Measurements from ENCODE around the gene FGFR2.
"Not testable (repeated sequence)": the region's sequence is repeated elsewhere in the genome, so short reads cannot be mapped to it uniquely, and the experiment has no call there.

Gene FGFR2

DNA sequence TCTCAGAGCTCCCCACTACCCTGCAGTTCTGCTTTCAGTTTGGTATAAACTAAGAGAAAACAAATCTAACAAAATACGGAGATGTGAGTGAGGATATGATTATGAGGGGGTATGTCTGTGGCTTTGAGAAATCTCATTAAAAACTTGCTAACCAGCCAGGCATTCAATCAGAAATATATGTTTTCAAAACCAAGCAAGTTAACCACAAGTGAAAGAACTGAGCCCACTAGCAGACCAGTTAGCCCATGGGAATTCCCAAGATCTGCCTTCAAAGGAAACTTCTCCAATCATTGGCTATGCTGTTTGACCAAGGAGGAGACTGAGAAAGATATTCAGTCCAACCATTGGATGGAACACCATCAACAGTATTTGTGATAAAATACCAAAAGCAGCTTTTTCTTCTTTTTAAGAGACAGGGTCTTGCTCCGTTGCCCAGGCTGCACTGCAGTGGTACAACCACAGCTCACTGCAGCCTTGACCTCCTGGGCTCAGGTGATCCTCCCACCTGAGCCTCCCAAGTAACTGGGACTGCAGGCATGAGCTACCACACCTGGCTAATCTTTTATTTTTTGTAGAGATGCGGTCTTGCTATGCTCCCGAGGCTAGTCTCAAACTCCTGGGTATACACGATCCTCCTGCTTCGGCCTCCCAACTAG lies 41.2 kb downstream of the FGFR2 start:
- Histone ChIP-seq H3K27me3 (replicated peaks; ENCODE audit: control insufficient read depth, insufficient read depth, low read length, poor library complexity, severe bottlenecking) (no peaks in the 10 kb centered on the region), H3K4me1 (ENCODE audit: control insufficient read depth, insufficient read depth, low read length, poor library complexity, severe bottlenecking) (no peaks in the 10 kb centered on the region)
- DNase-seq: no peak

DNA sequence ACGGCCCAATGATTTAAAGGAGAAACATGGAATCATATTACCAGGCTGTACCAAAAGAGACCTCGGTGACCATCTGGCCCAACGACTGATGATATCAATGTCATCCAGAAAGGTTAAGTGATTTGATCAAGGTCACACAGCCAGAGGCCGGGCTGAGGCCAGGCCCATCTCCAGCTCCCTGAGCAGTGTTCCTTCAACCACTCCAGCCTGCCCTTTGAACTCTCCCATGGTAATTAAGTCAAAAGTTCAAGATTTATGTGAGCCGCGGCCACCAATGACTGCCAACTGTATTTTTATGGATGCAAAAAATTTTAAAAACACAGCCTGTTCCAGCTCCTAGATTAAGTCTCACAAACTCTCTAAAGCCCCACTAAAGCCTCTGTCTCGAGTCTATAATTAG lies 41.8 kb downstream of the FGFR2 start:
- no peak overlapping the region for H3K27ac ChIP-seq (ENCODE audit: insufficient read depth, low read length, poor library complexity, severe bottlenecking)
- H3K9me3 ChIP-seq (ENCODE audit: control insufficient read depth, low read length): no peaks in the 10 kb centered on the region
- H3K4me3 ChIP-seq (ENCODE audit: insufficient read depth, low read depth, low read length, poor library complexity, severe bottlenecking): no peak overlapping the region
- no peaks in the 10 kb centered on the region for H3K36me3 ChIP-seq (ENCODE audit: control insufficient read depth, insufficient read depth, low read length)
- H3K4me1 ChIP-seq (ENCODE audit: control insufficient read depth, insufficient read depth, low read length, poor library complexity, severe bottlenecking): no peaks in the 10 kb centered on the region
- H3K27me3 ChIP-seq (replicated peaks; ENCODE audit: control insufficient read depth, insufficient read depth, low read length, poor library complexity, severe bottlenecking): no peaks in the 10 kb centered on the region
- DNase-seq: no peak

More for the DNA sequence above, 41.2 kb downstream of the FGFR2 start:
- H3K36me3 ChIP-seq (ENCODE audit: control insufficient read depth, insufficient read depth, low read length): no peaks in the 10 kb centered on the region
- no peak overlapping the region for H3K27ac ChIP-seq (ENCODE audit: insufficient read depth, low read length, poor library complexity, severe bottlenecking)
- no peaks in the 10 kb centered on the region for H3K9me3 ChIP-seq (ENCODE audit: control insufficient read depth, low read length)
- H3K4me3 ChIP-seq (ENCODE audit: insufficient read depth, low read depth, low read length, poor library complexity, severe bottlenecking): no peak overlapping the region

DNA sequence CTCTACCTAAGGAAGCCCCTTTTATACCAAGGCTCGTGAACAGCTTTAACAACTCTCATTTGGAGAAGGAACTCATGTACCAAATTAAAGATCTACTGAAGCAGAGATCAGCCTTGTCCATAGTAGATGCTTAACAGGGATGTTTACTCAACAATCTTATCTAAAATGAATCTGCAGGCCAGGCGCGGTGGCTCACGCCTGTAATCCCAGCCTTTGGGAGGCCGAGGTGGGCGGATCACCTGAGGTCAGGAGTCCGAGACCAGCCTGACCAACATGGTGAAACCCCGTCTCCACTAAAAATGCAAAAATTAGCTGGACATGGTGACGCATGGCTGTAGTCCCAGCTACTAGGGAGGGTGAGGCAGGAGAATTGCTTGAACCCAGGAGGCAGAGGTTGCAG lies 43.3 kb downstream of the FGFR2 start:
- H3K27me3 ChIP-seq (replicated peaks; ENCODE audit: control insufficient read depth, insufficient read depth, low read length, poor library complexity, severe bottlenecking); H3K9me3 ChIP-seq (ENCODE audit: control insufficient read depth, low read length); DNase-seq; H3K27ac ChIP-seq (ENCODE audit: insufficient read depth, low read length, poor library complexity, severe bottlenecking); H3K4me1 ChIP-seq (ENCODE audit: control insufficient read depth, insufficient read depth, low read length, poor library complexity, severe bottlenecking); H3K4me3 ChIP-seq (ENCODE audit: insufficient read depth, low read depth, low read length, poor library complexity, severe bottlenecking); H3K36me3 ChIP-seq (ENCODE audit: control insufficient read depth, insufficient read depth, low read length): not testable (repeated sequence)

DNA sequence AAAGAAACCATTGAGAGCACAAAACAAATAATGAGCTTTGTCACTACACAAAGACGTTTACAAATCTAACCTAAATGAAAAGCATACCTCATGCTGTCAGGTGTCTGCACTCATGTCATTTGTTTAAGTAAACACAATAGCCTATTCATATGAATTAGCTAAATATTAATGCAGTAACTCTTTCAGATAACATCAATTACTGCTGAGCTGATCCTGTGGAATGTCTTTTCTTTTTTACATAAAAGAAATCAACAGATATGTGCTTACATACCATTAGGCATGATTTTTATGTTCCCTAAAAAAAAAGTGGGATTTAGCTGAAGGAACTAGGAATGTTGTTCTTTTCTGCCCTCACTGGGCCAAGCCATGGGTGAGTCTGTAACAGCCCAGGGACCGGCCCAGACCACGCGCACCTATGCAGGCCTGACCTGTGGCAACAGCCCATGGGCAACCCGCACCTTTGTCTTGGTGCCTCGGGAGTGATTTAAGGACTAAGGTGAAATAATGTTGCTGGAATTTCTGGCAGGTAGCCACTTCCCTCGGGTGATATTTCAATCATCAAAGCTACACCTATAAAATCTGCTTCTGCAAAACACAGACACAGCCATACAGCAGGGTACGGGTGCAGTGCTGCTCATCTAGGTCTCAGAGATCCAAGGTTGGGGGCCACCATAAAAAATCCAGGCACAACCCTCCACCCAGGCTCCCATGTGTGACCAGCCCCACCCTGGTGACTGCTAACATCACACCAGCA lies 44.6 kb downstream of the FGFR2 start:
- no peaks in the 10 kb centered on the region for H3K27me3 ChIP-seq (replicated peaks; ENCODE audit: control insufficient read depth, insufficient read depth, low read length, poor library complexity, severe bottlenecking)
- H3K4me3 ChIP-seq (ENCODE audit: insufficient read depth, low read depth, low read length, poor library complexity, severe bottlenecking): no peak overlapping the region
- no peak for DNase-seq
- no peak overlapping the region for H3K27ac ChIP-seq (ENCODE audit: insufficient read depth, low read length, poor library complexity, severe bottlenecking)
- no peaks in the 10 kb centered on the region for H3K36me3 ChIP-seq (ENCODE audit: control insufficient read depth, insufficient read depth, low read length)
- H3K9me3 ChIP-seq (ENCODE audit: control insufficient read depth, low read length): no peaks in the 10 kb centered on the region
- H3K4me1 ChIP-seq (ENCODE audit: control insufficient read depth, insufficient read depth, low read length, poor library complexity, severe bottlenecking): no peaks in the 10 kb centered on the region

DNA sequence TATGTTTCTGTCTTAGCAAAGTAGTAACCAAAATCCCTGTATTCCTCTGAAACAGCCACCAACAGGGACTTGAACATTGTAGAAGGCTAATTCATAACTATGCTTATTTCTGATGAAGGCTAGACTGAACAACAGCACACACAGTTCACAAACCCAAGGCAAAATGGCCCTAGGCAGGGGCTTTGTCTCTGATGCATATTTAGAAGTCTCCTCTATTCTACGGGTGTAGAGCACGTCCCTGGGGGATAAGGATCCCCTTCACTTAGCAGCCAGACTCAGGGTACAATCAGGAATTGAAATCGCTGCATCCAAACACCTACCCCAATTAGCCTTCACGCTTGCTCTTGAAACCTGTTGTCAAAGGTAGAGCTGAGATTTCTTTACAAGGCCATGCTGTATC lies 45.5 kb downstream of the FGFR2 start:
- no peak for DNase-seq
- H3K4me1 ChIP-seq (ENCODE audit: control insufficient read depth, insufficient read depth, low read length, poor library complexity, severe bottlenecking): no peaks in the 10 kb centered on the region

DNA sequence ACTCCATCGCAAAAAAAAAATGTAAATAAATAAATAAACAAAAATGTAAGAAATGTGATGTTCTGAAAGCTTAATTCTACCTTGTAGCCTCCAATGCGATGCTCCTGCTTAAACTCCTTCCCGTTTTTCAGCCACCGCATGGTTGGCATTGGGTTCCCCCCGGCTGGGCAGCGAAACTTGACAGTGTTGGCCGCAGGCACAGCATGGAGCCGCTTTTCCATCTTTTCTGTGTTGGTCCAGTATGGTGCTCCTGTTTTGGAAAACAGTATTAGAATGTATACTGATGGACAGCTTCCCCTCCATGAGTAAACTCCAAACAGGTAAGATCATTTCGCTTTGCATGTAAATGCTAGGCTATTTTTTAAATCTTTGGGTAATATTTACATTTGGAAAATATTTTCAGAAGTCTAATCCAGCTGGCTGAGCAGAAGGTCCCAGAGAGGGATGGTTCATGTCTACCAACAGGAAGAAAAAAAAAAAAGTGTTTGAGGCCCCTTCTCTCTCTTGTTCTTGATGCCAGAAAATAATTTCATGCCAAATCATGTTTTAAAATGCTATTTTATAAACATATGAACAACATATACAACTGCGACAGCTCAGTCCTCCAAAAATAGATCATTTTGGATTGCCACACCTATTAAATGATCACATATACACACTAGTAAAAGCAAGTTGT lies 46.9 kb downstream of the FGFR2 start:
- no peak overlapping the region for H3K4me3 ChIP-seq (ENCODE audit: insufficient read depth, low read depth, low read length, poor library complexity, severe bottlenecking)
- H3K9me3 ChIP-seq (ENCODE audit: control insufficient read depth, low read length): no peaks in the 10 kb centered on the region
- H3K27ac ChIP-seq (ENCODE audit: insufficient read depth, low read length, poor library complexity, severe bottlenecking): no peak overlapping the region
- H3K27me3 ChIP-seq (replicated peaks; ENCODE audit: control insufficient read depth, insufficient read depth, low read length, poor library complexity, severe bottlenecking): no peaks in the 10 kb centered on the region
- DNase-seq: no peak
- no peaks in the 10 kb centered on the region for H3K36me3 ChIP-seq (ENCODE audit: control insufficient read depth, insufficient read depth, low read length)
- H3K4me1 ChIP-seq (ENCODE audit: control insufficient read depth, insufficient read depth, low read length, poor library complexity, severe bottlenecking): no peaks in the 10 kb centered on the region

More for the DNA sequence above, 45.5 kb downstream of the FGFR2 start:
- Histone ChIP-seq H3K27me3 (replicated peaks; ENCODE audit: control insufficient read depth, insufficient read depth, low read length, poor library complexity, severe bottlenecking) (no peaks in the 10 kb centered on the region), H3K27ac (ENCODE audit: insufficient read depth, low read length, poor library complexity, severe bottlenecking) (no peak overlapping the region), H3K36me3 (ENCODE audit: control insufficient read depth, insufficient read depth, low read length) (no peaks in the 10 kb centered on the region), H3K4me3 (ENCODE audit: insufficient read depth, low read depth, low read length, poor library complexity, severe bottlenecking) (no peak overlapping the region), H3K9me3 (ENCODE audit: control insufficient read depth, low read length) (no peaks in the 10 kb centered on the region)

DNA sequence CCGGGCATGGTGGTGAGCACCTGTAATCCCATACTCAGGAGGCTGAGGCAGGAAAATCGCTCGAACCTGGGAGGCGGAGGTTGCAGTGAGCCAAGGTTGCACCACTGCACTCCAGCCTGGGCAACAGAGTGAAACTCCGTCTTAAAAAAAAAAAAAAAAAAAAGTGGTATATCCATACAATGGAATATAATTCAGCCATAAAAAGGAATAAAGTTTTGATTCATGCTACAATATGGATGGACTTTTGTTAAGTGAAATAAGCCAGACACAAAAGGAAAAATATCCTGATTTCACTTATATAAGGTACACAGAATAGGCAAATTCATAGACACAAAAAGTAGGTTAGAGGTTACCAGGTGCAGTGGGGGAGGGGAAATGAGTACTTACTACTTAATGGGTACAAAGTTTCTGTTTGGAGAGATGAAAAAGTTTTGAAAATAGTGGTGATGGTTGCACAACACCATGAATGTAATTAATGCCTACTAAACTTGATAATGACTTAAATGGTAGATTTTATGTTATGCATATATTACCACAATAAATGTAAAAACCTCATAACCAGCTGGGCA lies 53.9 kb downstream of the FGFR2 start:
- no peaks in the 10 kb centered on the region for H3K4me1 ChIP-seq (ENCODE audit: control insufficient read depth, insufficient read depth, low read length, poor library complexity, severe bottlenecking)
- no peaks in the 10 kb centered on the region for H3K9me3 ChIP-seq (ENCODE audit: control insufficient read depth, low read length)
- no peak overlapping the region for H3K27ac ChIP-seq (ENCODE audit: insufficient read depth, low read length, poor library complexity, severe bottlenecking)
- no peaks in the 10 kb centered on the region for H3K36me3 ChIP-seq (ENCODE audit: control insufficient read depth, insufficient read depth, low read length)
- no peak overlapping the region for H3K4me3 ChIP-seq (ENCODE audit: insufficient read depth, low read depth, low read length, poor library complexity, severe bottlenecking)
- DNase-seq: no peak
- H3K27me3 ChIP-seq (replicated peaks; ENCODE audit: control insufficient read depth, insufficient read depth, low read length, poor library complexity, severe bottlenecking): no peaks in the 10 kb centered on the region

DNA sequence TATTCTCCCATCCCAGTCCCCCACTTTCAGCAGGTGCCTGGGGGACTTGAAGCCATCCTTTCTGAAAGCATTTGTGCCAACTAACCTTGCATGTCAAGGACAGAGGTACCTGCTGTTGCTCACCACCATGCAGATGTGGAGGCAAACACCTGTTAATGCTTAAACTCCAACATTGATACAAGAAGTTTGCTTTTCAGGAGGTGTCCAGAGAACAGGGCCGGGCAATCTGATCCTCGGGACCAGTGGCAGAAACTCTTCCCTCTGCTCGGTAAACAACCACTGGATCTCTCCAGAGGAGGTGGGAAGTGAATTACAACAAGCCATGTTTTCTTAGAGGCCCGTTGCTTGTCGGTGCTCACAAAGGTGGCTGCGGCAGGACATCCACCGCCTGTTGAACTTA lies 54.7 kb downstream of the FGFR2 start:
- Histone ChIP-seq H3K36me3 (ENCODE audit: control insufficient read depth, insufficient read depth, low read length) (no peaks in the 10 kb centered on the region), H3K4me3 (ENCODE audit: insufficient read depth, low read depth, low read length, poor library complexity, severe bottlenecking) (no peak overlapping the region), H3K4me1 (ENCODE audit: control insufficient read depth, insufficient read depth, low read length, poor library complexity, severe bottlenecking) (no peaks in the 10 kb centered on the region), H3K27ac (ENCODE audit: insufficient read depth, low read length, poor library complexity, severe bottlenecking) (no peak overlapping the region), H3K9me3 (ENCODE audit: control insufficient read depth, low read length) (no peaks in the 10 kb centered on the region), H3K27me3 (replicated peaks; ENCODE audit: control insufficient read depth, insufficient read depth, low read length, poor library complexity, severe bottlenecking) (no peaks in the 10 kb centered on the region)
- DNase-seq: no peak

DNA sequence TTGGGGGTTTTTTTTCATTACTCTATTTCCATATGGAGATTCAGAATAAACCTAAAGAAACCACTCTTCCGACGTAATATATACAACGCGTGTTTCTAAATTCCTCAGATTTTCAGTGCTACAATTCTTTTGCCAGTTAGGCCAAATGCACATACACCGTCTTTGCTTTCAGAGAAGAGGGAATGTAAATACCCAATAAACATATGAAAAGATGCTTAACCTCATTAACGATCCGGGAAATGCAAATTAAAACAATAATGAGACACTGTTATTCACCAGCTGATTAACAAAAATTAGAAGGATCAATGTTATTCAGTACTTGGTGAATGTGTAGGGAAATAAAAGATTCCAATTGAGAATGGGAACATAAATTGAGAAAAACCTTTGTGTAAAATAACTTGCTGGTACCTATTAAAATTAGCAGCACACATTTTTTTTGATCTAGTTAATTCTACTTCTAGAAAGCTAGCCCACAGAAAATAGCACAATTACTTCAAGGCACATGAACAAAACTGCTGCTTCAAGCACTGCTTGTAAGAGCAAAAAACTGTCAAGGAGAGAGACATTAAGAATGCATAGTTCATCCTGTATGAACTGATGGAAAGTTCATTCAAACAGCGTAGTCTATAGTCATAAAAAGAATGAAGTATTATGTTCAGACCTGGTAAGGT lies 56.7 kb downstream of the FGFR2 start:
- Histone ChIP-seq H3K36me3 (ENCODE audit: control insufficient read depth, insufficient read depth, low read length) (no peaks in the 10 kb centered on the region), H3K4me1 (ENCODE audit: control insufficient read depth, insufficient read depth, low read length, poor library complexity, severe bottlenecking) (no peaks in the 10 kb centered on the region), H3K27me3 (replicated peaks; ENCODE audit: control insufficient read depth, insufficient read depth, low read length, poor library complexity, severe bottlenecking) (no peaks in the 10 kb centered on the region), H3K27ac (ENCODE audit: insufficient read depth, low read length, poor library complexity, severe bottlenecking) (no peak overlapping the region), H3K4me3 (ENCODE audit: insufficient read depth, low read depth, low read length, poor library complexity, severe bottlenecking) (no peak overlapping the region), H3K9me3 (ENCODE audit: control insufficient read depth, low read length) (no peaks in the 10 kb centered on the region)
- no peak for DNase-seq

Data from effector memory CD4-positive, alpha-beta T cell (primary cell).